ENCODE results near the gene ANKS1B. TPM values are rescaled to one million over a fixed set of nuclear protein-coding genes. Genes with fewer than 3 reads are reported as not detected.
A peak's percentile ranks its signal among the peaks of the same experiment; 100 is the strongest.
"Not testable (repeated sequence)": the region's sequence is repeated elsewhere in the genome, so short reads cannot be mapped to it uniquely, and the experiment has no call there.

The ANKS1B gene
- polyA plus RNA-seq, 1 donor: 4.8 TPM

DNA sequence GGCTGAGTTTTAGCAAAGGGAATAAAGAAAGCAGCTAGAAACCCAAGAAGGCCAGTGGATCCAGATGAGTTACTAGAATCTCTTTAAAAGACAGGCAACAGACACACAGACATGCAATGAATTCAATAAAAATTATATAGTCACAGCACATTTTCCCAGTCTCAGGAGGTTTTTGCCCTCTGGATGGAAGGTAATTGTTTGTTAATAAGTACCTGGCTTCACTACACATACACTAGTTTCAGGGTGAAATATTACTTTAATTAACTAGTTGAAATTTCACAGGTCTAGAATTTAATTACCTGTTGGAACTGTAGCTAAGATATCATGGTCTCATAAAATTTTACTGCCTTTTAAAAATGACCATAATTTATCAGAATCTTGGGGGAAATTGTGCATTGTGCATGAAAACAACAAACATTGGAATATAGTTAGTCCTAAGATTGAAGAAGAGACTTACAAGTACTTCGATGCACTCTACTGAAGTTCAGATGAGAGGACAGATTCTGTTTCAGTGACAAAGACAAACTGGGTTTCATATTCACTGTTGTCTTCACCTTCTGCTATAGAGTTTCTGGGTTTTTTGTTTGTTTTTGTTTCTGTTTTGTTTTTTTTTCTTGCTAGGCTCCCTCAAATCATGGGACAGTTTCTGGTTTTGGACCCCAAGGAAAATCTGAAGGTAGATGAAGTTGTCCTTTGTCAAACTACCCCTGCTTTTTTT, 614.2 kb downstream of the ANKS1B start:
- peak; percentile 35 for DNase-seq

DNA sequence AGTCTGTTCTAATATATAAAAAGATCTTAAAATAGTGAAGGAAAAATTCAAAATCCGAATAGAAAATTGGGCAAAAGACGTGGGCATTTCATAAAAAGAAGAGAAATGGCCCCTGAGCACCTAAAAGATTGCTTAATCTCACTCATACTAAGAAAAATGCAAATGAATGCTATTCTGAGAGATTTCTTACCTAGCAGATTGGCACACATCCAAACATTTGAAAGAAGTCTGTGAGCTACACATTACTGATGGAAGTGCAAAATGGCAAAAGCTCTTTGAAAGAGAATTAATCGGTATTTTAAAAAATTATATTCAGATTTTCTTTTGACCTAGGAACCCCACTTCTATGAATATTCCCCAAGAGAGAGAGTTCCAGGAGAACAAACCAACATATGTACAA, 617.6 kb downstream of the ANKS1B start:
- DNase-seq: no peak

DNA sequence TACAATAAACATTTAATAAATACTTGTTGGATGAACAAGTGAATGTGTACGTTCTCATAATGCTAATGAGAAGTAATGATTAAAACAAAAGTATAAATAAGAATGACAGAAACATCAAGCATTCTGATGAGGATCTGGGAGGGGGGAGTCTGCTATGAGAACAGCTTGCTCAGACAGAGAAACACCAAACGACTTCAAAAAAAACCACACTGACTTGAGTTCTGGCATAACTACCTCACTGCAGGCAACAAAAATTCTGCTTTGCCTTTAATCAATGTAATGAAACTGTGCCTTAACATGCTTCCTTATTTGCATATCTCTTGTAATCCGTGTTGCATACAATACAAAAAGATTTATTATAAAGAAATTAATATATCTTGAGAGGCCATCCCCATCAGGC, 632.5 kb downstream of the ANKS1B start:
- DNase-seq: no peak

DNA sequence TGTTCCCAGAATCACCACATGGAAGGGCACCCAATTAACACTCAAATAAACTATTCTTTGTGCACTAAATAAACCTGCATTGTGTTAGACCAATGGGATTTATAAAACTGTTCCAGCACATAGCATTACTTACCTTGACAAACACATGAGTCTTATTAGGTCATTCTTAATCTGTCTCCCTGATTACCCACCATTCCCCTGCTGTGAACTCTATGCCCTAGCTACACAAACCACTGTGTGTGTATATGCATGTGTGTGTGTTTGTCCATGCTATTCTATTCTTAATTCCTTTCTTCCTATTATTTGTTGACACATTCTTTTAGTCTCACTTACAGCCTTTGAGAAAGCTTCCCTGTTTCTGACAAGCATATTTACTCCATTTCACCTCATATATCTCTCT, 640.8 kb downstream of the ANKS1B start:
- no peak for DNase-seq

DNA sequence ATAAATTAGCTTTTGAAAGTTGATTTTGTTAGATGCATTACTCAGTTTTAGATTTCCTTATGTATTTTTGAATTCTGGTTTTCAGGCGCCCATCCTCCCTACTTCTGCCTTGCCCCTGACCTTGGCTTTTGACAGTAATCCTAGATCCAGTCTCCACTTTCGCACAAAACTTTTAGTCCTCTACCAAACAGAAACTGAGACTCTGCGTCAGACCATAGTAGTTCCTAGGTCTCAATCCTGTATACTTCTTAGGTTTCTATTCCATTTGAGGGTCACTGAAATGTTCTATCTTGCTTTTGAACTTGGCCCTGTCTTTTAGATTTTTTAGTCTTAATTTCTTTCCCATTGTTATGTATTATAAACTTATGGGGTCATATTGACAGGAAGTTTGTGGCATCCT, 645.1 kb downstream of the ANKS1B start:
- DNase-seq: no peak

DNA sequence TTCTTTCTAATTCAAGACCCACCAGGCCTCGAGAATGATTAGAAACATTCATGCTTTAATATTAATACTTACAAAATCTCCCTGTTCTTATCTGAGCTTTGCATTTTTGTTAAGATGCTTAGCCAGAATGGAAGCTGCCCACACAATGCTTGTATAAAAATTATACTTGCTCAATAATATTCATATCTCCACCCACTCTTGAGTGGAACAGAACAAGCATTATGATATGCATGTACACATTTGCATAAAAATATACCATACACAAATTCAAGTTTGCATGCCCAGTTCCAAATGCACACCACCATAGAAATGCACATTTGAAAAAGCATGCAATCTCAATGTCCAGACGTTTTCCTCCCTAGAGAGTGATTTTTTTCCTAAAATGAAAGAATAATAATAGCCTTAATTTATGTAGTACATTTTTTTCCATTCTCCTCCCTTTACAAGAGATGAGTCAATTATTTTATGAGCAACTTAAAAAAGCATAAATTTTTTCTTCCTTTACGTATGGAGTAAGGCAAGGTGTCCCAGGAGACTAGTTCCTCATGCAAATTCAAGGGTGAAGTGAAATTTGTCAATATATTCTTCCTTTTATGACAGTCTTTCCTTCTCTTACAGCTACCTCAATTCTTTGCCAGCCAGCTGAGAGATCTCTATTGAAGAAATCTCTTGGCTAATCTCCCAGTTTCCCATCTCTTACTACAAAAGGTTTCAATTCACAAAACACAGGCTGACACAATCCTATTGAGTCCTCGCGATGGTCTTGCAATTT, 650.3 kb downstream of the ANKS1B start:
- no peak for DNase-seq

DNA sequence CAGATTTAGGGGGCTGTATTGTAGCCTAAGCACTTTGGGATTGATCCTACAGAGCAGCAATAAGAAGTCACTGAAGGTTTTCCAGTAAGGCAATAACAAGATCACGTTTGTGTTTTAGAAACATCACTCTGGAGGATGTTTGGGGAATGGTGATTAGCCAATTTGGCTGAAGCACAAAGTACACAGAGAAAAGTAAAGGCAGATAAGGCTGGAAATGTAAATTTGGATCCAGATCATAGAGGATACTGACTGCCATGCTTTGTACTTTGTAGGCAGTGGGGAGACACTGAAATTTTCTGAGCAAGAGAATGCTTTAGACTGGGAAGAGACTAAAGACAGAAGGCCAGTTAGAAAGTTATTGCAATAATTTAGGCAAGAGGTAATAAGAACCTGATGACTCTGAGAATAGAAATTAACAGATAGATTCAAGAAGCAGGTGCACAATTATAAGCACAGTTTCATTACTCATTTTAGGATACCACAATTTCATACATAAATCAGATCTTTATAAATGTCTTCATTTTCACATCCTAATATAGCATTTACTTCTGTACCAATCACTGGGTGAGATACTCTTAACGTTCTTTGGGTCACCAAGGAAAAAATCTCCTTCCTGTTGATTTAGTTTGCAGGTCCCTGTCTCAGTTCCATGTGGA, 651.7 kb downstream of the ANKS1B start:
- DNase-seq: no peak

DNA sequence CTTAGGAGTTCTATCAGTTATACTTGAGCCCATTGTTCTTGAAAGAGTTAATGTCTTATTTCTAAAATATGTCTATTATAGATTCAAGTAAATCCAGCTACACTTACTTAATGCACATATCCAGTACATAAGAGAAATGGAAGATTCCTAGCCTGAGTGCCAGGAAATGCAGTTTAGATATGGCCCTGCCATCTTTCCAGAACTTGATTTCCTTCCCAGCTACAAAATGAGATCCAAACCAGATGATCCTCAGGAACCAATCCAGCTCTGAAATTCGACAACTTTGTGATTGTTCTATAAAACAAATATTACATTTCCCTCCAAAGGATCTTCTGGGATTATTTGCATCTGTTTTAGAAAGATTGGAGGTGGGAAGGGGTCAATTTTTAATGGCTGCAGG, 654.5 kb downstream of the ANKS1B start:
- no peak for DNase-seq

DNA sequence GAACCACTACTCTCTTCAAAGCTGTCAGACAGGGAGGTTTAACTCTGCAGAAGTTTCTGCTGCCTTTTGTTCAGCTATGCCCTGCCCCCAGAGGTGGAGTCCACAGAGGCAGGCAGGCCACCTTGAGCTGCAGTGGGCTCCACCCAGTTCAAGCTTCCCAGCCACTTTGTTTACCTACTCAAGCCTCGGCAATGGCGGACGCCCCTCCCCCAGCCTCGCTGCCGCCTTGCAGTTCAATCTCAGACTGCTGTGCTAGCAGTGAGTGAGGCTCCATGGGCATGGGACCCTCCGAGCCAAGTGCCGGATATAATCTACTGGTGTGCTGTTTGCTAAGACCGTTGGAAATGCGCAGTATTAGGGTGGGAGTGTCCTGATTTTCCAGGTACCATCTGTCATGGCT, 663.5 kb downstream of the ANKS1B start:
- DNase-seq: not testable (repeated sequence)

DNA sequence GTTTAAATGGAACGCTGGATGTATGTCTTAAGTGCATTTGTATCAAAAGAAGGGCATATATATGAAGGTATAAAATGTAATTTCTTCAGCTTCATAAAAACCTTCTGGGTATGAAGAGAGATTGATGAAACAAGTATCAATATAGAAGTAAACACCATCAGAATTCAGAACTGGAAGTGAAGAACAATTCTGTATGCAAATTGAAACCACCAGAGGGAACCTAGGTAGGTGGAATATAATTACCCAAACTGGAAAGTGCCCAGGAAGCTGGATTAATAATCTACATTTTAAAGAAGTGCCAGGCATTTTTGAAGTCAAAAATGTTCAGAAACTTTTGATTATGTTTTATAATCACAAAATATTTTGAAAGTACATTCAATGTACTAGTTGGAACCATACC, 673.4 kb downstream of the ANKS1B start:
- no peak for DNase-seq

DNA sequence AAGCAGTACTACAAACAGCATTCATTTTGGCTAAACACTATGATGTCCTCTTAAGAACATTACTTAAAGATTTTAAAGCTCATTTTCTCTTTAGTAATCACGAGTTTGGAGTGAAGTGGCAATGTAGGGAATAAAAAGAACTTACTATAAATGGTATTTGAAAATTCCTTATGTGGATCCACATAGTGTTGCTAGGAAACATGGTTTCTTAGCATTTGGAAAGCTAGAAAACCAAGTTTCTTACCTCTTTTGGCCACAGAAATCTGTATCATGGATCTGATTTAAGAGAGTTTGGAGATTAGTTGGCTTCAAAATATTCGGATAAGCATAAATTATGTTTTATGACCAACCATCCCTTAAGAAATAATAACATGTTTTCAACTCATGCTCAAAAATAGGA, 674.9 kb downstream of the ANKS1B start:
- DNase-seq: no peak

DNA sequence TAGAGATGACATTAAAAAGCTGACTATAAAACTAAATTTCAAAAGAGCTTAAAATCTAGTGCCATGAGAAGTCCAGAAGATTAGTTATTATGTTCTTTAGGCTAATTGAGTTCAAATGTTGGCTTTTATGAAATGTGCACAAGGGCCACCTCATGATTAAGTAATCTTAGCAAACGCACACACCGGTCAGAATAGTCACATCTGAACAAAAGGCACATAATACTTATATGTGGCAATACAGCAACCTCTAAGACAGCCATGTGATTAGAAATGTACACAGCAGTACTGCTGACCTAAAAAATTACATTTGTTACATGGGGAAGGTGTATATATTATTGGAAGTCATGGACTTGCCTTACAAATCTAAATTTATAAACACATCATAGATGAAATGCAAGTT, 681.9 kb downstream of the ANKS1B start:
- DNase-seq: no peak

DNA sequence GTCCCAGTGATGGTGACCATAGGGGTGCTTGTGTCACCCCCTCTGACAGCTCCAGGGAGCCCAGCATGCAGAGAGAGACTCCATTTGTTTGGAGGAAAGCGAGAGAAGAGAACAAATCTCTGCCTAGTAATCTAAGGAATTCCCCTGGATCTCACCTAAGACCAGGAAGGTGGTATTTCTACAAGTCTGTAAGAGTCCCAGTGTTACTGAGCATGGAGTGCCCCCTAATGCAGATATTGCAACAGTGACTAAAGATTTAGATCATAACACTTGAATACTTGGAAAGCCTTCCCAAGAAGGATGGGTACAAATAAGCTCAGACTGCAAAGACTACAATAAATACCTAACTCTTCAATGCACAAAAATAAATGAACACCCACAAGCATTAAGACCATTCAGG, 697.6 kb downstream of the ANKS1B start:
- DNase-seq: no peak

DNA sequence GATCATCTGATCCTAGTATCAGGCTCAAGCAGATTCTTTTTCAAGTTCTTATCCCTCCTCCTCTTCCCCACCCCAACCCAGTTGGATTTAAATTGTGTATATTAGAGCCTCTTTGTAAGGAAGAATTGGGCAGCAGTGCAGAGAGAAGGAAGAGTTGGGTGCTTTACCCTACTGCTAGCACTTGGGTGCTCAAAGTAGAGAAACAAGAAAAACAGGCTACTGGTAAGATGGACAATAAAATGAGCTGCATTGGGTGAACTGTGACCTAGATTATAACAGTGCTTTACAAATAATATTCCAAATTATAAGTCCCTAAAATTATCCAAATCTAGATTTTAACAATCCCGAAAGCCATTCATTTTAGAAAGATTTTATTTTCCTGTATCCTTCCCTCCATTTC, 700.6 kb downstream of the ANKS1B start:
- no peak for DNase-seq

DNA sequence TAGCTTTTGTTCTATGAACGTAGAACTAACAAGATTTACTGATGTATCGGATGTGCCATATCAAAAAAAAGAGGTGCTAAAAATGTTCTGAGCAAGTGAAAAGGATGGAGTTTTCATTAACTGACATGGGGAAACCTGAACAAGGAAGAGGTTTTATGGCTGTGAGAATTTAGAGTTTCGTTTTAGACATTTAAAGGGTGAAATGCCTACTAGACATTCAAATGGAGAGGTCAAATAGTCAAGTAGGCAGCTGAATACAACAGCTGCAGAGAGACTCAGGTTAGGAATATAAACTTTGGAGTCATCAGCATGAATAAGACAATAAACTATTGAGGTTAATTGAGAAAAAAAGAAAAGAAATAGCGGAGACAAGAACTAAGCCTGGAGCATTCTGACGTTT, 702.1 kb downstream of the ANKS1B start:
- DNase-seq: no peak

GRCh38 chr12:99282086-99282485, 702.6 kb downstream of the ANKS1B start:
- no peak for DNase-seq

- DNase-seq: no peak
These were observed 703.5 kb downstream of the ANKS1B start for GRCh38 chr12:99281277-99281676.

GRCh38 chr12:99278899-99279298, 705.8 kb downstream of the ANKS1B start:
- DNase-seq: no peak

DNA sequence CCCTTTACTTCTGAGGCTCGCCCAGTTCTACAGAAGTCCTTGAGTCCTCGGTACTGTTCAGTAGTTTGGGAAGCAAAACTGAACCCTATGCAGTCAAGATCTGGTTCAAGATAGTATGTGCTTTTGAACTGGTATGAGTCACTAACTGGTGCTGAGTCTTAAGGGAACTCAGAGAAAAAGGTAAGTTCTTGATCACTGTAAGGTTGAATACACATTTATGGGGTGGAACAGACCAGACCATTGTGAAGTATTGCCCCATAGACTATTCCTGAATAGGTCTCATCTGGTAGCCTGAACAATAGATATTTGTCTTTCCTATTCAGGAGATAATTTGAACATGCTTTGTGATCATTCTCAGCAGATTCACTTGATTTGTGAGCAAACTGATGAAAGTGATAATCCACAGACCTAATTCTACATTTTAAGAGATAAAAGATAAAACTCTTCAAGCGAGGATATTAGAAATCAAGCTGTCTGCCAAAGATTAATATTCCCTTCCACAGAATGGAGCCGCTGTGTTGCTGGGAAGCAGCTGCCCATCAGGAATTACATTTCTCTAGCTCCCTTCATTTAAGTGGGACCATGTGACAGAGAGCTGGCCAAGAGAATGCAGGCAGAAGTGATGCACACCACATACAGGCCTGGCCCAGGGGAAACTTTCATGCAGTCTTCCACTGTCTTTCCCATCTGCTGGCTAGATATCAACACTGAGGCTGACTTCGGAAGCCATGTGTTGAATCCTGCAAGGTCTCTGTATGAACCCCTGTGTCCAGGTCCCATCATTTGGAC, 707.0 kb downstream of the ANKS1B start:
- DNase-seq: no peak

DNA sequence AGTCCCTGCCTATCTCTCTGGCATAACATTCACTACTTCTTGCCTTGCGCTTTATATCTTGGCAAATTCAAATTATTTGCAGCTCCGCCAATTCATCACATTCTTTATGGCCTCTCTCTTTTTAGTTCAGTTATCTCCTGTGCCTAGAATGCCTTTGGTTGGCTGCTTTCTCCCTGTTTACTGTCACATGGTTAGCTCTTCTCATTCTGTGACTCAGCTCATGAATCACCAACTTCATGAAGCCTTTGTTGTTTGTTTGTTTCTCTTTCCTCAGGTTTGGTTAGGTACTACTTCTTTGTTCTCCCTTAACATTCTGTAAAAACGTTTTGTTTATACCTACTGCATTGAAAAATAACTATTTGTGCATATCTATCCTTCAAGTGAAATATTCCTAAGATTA, 713.7 kb downstream of the ANKS1B start:
- no peak for DNase-seq

DNA sequence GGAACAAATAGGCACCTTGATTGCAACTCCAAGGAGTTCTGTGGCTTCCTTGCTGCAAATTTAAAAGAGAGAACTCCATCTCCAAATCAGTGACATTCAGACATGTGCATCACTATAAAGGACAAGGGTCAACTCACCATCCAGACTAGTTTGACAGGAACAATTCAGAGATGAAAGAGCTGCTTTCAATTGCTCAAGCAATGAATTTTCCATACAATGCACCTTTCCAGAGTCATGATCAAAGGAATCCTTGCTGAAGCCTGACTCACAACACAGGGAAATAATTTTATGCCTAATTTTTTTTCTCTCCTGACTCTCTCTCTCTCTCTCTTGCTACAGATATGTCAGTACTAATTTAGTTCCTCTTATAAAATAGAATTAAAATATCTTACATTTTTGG, 717.7 kb downstream of the ANKS1B start:
- DNase-seq: no peak

DNA sequence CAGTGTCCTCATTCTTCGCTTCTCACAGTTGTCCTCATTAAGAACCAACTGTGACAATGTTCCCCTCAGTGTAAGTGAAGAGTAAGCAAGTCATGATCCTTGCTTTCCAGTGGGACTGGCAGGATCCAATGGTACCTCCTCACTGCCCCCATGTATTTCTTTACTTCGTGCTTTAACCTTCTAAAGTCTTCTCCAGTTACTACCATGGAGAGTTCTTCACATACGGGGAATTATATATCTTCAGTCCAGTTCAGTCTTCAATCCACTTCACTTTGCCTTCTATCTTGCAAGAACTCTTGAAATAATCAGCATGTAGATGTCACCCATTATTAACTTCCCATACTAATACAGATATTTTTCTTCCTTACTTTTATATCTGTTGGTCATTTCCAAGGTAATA, 719.1 kb downstream of the ANKS1B start:
- no peak for DNase-seq

GRCh38 chr12:99261256-99261655, 723.5 kb downstream of the ANKS1B start:
- no peak for DNase-seq

All from left kidney (tissue), 2 donors.